HepG2 (cell line): Measurements from ENCODE around the gene CTDP1. TPM values are rescaled to one million over a fixed set of nuclear protein-coding genes. Genes with fewer than 3 reads are reported as not detected.

ENCODE experiments used
- ETS1 ChIP-seq: sonication (generic); formaldehyde crosslinking; IDR thresholded peaks from 2 replicates; pipeline ENCODE4 v1.4.0; 2020; ENCODE audit warnings: missing genetic modification reagents
- GFI1 ChIP-seq: sonication (generic); formaldehyde crosslinking; IDR thresholded peaks from 2 replicates; pipeline ENCODE4 v1.5.0; 2020; ENCODE audit warnings: missing genetic modification reagents, mild to moderate bottlenecking, borderline replicate concordance
- IKZF5 ChIP-seq: IDR thresholded peaks from 2 replicates; pipeline ENCODE4 v1.6.1; 2018; ENCODE audit warnings: missing genetic modification reagents, mild to moderate bottlenecking, missing compliant biosample characterization
- KLF12 ChIP-seq: sonication (generic); formaldehyde crosslinking; IDR thresholded peaks from 2 replicates; pipeline ENCODE4 v1.4.0; 2020; ENCODE audit warnings: missing genetic modification reagents, borderline replicate concordance
- LBX2 ChIP-seq: sonication (generic); formaldehyde crosslinking; IDR thresholded peaks from 2 replicates; pipeline ENCODE4 v1.5.0; 2020; ENCODE audit warnings: missing genetic modification reagents, mild to moderate bottlenecking, borderline replicate concordance
- MTERF4 ChIP-seq: sonication (generic); formaldehyde crosslinking; IDR thresholded peaks from 2 replicates; pipeline ENCODE4 v1.8.0; 2023; ENCODE audit warnings: mild to moderate bottlenecking, missing genetic modification reagents
- MTF1 ChIP-seq: sonication (generic); formaldehyde crosslinking; IDR thresholded peaks from 2 replicates; pipeline ENCODE4 v1.5.0; 2020; ENCODE audit warnings: missing genetic modification reagents
- POGK ChIP-seq: sonication (generic); formaldehyde crosslinking; conservative IDR thresholded peaks from 2 replicates; pipeline ENCODE4 v1.8.0; 2022; ENCODE audit warnings: mild to moderate bottlenecking, moderate library complexity, missing genetic modification reagents
- SNAI1 ChIP-seq: sonication (generic); formaldehyde crosslinking; IDR thresholded peaks from 2 replicates; pipeline ENCODE4 v1.5.0; 2020; ENCODE audit warnings: mild to moderate bottlenecking, missing genetic modification reagents, borderline replicate concordance
- SOX5 ChIP-seq: IDR thresholded peaks from 2 replicates; pipeline ENCODE4 v1.6.1; 2016; ENCODE audit warnings: borderline replicate concordance
- TERF1 ChIP-seq: sonication (generic); formaldehyde crosslinking; IDR thresholded peaks from 2 replicates; pipeline ENCODE4 v1.8.0; 2022; ENCODE audit warnings: mild to moderate bottlenecking, missing genetic modification reagents, moderate library complexity
- ZFP91 ChIP-seq: sonication (generic); formaldehyde crosslinking; IDR thresholded peaks from 2 replicates; pipeline ENCODE4 v1.9.0; 2022; ENCODE audit warnings: missing genetic modification reagents, mild to moderate bottlenecking, borderline replicate concordance
- ZNF451 ChIP-seq: sonication (generic); formaldehyde crosslinking; IDR thresholded peaks from 2 replicates; pipeline ENCODE4 v1.5.0; 2020; ENCODE audit warnings: mild to moderate bottlenecking, missing genetic modification reagents
- ZSCAN30 ChIP-seq: sonication (generic); formaldehyde crosslinking; IDR thresholded peaks from 2 replicates; pipeline ENCODE4 v1.5.0; 2020; ENCODE audit warnings: mild to moderate bottlenecking, missing genetic modification reagents
- polyA plus RNA-seq, 8 experiments: library from polyadenylated mRNA; depleted of rRNA in 3 of 8; stranded (reverse) in 7 of 8; unstranded in 1 of 8; fragments of >200 nt; fragmentation: Illumina TruSeq in 4 of 8; extraction: Trizol in 4 of 8; gene quantifications; 2 replicates each; pipeline versions ENCODE4 v1.2.1 to v1.2.3, GENCODE V29; 2011 to 2016; ENCODE audit warnings: low read depth in 4 of 8, missing spikeins in 1 of 8, mixed read lengths in 1 of 8; ENCODE audit not compliant: insufficient read depth in 1 of 8
- total RNA-seq, 5 experiments: library from RNA; depleted of rRNA; stranded (reverse); fragments of >200 nt; fragmentation: Illumina TruSeq; extraction: Trizol; gene quantifications; 2 replicates each; pipeline ENCODE4 v1.2.3, GENCODE V29; 2016; ENCODE audit warnings: low read depth in 1 of 5

Gene CTDP1
- total and polyA plus RNA-seq, 2 of the 13 experiments (the other 11 are each of a cell fraction or from before 2014, with no cell fraction given): 6.9 to 11.0 TPM

GRCh38 chr18:79678665-79679551 lies 695 bp upstream of the CTDP1 start (continued):
- no peak for TF ChIP-seq ETS1 (CRISPR knock-in tag)
- TF ChIP-seq SNAI1 (CRISPR knock-in tag): peak; percentile 48; the same call in 1 of the 2 replicates
- TF ChIP-seq ZFP91 (CRISPR knock-in tag): peak; percentile 94; the same call in 1 of the 2 replicates
- TF ChIP-seq TERF1: no peak
- peak; percentile 73; the same call in 1 of the 2 replicates for TF ChIP-seq IKZF5 (CRISPR knock-in tag)
- TF ChIP-seq MTF1 (CRISPR knock-in tag): no peak; the same call in 1 of the 2 replicates
- peak; percentile 76 for TF ChIP-seq ZNF451 (CRISPR knock-in tag)
- TF ChIP-seq SOX5 (CRISPR knock-in tag): peak; percentile 54
- TF ChIP-seq LBX2 (CRISPR knock-in tag): peak; percentile 96
- TF ChIP-seq POGK (CRISPR knock-in tag): peak; percentile 91; the same call in 1 of the 2 replicates
- TF ChIP-seq KLF12 (CRISPR knock-in tag): peak; percentile 88
- no peak for TF ChIP-seq ZSCAN30 (CRISPR knock-in tag)
- no peak for TF ChIP-seq MTERF4 (CRISPR knock-in tag)
- TF ChIP-seq GFI1: peak; percentile 54; the same call in 1 of the 2 replicates
